HPDE6-E6E7 (cell line): ENCODE data around the gene RASGRF2.
A peak's percentile ranks its signal among the peaks of the same experiment; 100 is the strongest.

Experiments
- DNase-seq: peaks from one replicate; pipeline ENCODE4 v3.0.0; 2011; ENCODE audit warnings: missing footprints; ENCODE audit errors: extremely low spot score

RASGRF2 gene

DNA sequence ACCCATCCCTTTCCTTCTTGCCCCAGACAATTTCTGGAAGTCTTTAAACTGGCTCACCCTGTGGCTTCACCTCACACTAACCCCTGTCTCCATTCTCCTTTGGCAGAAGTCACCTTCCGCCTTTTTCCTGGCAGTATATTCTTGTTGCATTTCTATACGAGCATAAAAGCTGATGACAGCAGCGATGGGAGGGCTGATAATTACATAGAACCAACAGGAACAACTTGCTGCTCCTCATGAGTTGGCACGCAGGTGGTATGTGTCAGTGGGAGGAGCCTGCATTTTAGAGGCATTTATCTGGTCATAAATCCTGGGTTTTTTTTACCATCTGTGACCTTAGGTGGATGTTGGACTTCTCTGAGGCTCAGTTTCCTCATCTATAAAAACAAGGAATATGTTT is 211.6 kb downstream of the RASGRF2 start:
- no peak for DNase-seq

DNA sequence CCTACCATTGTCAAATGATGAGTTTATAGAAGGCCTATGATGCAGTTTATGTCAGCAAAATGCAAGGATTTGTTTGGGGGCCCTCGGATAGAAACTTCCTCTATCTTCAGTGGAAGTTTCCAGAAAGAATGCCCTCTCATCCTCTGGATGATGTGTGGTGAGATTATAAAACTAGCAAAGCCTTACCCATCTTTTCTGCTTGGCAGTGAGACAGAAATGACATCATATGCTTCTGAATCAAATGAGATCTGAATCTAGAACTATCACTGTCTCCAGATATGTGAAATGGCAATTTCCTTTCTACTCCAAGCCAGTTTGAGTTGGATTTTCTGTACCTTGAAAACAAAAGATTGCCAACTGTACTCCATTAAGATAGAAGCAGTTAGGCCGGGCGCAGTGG is 212.5 kb downstream of the RASGRF2 start:
- DNase-seq, result no peak

DNA sequence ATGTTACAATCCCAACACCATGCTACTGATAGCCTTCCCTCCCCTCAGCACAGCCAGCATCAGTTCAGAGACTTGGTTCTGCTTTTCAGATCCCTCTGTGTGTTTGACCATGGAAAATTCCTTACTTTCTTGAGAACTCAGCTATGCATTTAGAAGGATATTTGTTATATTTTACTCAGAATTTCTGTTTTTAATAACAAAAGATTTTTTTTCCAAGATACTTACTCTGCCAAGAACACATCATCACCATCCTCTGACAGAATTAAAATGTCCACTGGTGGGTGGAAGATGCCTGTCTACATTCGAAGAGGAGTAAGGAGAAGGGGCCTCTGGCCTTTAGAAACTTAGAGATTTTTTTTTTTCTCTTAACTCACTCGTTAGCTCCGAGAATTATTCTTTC is 216.9 kb downstream of the RASGRF2 start:
- no peak for DNase-seq

DNA sequence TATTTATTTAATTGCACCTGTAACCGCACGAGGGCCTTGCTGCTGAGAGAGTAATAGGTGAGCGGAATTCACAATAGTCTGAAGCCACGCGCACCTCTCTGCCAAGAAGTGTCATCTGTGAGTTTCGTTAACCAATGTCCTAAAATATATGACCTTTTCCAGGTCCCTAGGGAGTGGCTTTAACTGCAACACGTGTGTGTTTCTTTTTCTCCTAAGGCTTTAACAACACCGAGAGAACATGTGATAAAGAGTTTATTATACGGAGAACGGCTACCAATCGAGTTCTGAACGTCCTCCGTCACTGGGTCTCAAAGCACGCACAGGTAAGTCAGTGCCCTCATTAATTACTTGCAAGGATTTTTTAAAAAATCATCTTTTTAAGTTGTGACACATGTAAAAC is 219.8 kb downstream of the RASGRF2 start:
- no peak for DNase-seq

DNA sequence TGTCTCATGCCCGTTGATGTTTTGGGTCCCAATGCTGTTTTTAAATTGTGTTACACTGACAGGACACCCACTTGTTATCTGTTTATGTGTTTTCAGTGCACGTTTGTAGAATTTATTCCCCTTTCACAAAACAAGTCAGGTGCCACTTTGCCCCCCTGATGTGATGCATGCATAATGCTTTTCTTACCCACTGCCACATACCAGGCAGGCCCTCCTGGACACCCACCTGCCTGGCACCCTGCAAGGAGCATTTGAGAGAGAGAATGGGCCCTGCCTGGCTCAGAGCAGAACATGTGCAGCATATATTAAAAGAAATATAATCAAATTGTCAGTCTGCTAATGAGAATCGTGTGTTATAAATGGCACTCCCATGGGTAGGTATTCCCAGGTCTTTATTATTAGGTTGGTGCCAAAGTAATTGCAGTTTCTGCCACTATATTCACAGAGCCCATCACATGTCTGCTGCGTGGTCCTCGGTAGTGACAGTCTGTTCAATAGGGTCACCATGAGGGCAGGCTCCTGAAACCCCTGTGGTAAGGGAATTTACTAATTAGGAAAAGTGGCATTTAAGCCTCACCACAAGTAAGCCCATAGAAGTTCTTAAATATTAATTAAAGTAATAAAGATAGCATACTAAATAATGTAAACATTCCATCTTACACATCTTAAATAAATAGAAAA is 220.8 kb downstream of the RASGRF2 start:
- no peak for DNase-seq

DNA sequence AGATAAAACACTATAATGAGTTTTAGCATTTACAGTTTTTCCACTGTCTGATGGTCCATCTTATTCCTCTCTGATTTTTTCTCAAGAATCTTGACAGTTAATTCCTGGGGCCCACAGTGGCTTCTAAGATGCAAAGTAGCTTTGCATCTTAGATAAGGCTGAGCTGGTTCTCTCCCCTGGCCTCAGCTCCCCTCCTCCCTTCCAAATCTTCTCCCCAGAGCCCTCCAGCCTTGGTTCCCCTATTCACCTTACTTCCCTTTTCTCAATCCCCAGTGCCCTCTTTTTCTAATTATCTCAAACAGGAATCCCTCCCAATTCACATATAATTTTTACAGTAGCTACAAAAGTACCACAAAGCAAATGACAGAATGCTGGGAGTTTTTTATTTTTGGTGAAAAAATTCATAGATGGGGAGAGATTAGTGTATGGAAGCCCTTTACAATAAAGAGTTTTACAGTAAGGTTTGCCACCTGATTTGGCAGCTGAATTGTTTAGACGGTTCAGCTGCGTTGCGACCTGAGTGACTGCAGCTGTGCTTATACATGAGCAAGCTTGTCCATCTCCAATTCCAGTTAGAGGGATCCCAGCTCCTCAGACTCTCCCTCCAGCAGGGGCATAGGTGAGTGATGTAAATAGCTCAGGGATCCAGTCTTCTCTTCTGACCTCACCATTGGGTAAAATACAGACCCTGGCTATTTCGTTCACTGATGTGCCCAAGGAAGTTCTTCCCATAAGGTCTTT is 221.6 kb downstream of the RASGRF2 start:
- no peak for DNase-seq

DNA sequence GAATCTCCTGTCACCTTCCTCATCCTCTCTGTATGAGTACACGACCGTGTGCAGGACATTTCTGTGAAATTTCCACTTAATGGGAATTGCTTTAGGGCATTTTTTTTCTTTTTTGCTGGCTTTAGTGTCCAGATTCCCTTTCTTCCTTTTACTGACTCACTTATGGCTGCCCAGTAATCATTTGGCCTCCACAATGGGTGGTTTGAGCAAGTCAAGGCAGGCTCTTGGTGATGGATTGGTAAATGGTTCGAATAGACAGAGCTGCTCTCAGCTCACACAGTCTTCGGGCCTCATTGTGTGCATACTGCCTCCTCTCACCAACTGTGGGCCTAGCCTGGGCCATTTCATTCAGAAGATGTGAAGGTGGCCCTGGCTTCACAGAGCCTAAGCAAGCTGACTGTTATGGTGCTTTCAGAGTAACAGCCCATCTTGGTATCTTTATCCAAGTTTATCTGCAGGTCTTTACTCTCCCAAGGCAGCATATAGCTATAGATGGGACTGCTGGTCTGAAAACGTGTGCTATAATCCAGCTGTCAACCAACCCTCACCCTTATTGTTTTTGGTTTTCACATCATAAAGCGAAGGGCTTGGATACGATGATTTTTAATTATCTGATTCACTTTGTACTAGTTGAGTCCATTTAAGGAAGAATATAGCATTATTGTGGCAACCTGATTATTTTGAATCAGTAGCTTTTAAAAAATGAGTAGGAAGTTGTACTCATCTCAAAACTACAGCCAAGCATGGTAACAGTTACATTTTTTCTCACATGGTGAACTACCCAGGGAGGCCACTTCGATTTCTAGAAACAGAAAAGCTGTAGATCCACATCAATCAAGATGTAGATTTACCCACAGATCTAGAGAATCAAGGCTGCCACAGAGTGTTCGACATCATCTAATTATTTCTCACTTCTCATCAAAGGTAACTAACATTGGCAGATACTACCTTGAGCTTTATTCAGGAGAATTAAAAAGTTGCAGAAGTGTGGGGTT is 222.5 kb downstream of the RASGRF2 start:
- DNase-seq, result no peak

DNA sequence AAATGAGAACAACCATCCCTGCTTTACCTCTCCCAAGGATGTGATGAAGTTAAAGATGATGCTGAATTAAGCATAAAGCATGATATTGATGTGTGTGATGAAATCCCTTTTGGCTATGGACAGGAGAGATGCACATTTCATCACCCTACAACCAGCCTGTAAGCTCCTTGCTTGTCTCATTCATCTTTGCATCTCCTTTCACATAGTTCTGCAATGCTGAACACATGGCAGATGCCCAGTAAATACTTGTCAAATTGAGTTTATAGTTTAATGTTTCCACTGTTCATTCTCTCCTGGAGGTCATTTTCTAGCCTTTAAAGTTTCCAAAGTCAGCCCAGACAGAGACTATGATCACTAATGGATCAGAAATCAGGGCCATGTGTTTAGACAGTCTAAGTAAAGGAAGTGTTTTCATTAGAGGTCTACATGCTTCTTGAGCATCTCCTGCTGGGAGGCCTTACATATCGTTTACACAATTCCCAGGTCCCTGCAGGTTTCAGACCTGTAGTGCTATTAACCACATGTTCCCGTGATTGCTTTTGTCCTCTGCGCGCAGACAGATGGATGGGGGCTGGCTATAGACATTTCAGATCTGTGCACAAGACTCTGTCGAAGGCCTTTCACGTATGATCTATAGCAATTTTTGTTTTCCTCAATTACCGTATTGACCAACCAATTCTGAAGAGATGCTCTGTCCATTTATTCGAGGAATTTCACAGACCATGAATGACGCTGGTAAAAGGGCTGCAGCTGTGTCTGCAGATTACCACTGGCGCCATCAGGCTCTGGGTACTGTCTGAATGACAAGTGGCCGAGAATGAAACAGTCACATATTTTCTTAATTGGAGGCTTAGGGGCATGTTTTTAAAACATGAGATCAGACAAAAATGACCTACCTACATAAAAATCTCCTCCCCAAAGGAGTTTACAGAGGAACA is 223.9 kb downstream of the RASGRF2 start:
- no peak for DNase-seq

DNA sequence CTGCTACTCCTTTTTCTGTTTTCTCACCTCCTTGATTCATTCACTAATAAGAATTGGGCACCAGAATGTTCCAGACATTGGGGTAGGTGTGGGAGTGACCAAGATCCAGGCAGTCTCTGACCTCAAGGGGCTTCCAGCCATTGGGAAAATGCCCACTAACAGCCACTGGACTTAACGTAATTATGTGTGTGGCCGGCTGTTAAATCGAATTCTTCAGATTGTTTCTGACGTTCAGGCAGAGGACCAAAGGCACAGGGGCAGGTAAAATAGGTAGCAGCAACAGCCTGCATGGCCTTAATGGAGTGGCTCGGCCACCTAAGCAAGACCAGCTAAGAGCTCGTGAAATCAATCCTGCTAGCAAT is 224.6 kb downstream of the RASGRF2 start:
- DNase-seq, result no peak

DNA sequence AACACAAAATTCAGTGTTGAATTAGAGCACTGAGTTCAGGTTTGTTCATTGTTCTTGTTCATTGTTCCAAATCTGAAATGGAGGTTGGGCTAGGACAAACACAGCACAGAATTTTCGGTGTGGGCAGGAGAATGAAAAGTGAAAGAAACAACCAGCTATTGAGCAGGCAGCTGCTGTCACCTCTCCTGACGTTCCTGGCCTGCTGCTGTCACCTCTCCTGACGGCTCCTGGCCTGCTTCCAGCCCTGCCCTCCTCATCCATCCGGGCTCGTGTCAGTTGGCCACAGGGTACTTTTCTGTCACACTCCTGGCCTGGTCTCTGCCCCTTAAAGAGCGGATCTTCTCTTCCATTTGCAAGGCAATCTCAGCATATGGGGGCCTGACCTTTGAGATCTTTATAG is 227.7 kb downstream of the RASGRF2 start:
- DNase-seq, result no peak

DNA sequence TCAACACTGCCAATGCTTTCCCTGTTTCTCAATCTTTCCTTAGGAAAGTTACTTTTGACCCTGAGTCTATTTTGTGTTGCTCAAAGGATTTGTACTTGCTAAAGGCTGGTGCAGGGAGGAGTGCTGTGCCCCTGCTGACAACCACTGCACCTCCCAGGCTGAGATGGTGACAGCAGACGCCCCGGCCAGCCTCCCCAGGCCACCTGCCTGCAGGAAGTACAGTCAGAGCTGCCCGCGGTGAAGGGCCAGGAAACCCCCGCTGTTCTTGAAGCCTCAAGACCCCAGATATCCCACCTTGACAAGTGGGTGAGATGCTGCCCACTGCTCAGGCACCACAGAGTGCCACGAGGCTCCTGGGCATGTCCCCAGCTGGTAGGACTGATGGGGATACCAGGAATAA is 228.8 kb downstream of the RASGRF2 start:
- DNase-seq, result no peak

DNA sequence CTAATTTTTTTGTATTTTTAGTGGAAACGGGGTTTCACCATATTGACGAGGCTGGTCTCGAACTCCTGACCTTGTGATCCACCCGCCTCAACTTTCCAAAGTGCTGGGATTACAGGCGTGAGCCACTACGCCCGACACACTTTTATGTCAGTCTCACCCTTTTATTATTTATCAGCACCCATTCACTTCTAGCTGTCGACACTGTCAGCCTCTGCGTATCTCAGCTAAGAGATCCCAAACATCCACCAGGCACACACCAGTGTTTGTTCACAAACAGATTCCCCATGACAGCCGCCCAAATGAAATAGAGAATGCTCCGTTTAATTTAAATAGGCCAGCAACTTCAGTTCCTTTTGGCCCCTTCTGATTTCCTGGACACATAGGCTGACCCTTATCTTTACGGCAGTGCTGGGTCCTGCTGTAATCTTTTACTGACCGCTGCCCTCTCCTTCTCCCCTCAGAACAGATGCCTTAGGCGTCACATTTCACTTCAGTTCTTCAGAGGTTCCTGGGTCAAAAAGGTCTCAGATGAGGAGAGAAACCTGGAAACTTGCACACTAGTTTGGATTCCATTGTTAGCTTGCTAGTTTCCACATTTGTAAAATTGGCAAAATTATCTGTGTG is 229.8 kb downstream of the RASGRF2 start:
- no peak for DNase-seq

DNA sequence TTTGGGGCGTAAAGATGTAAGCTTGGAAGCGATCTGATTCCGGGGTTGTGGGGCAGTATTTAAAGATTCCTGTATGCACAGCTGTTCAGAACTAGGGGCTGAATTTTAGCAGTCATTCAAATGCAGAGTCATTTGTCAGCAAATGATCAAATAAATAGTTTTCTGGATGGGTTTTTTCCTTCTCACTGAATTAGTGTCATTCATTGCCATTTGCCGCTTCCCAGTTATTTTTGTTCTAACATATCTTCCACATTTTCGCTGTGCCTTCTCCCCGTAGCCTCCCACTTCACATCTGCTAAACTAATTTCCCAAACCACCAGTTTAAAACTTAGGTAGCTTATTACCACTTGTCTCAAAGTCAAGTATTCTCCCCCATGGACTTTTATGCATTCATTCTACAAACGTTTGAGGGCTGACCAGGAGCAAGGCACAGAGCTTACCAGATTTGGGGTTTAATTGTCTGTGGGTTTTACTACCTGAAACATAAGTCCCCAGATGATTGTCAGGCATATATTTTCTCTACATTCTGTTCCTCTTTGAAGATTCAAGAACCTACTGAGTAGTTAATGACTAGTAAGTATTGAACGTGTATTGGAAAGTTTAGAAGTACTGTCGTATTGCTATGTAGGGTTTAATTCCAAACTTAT is 231.7 kb downstream of the RASGRF2 start:
- no peak for DNase-seq

DNA sequence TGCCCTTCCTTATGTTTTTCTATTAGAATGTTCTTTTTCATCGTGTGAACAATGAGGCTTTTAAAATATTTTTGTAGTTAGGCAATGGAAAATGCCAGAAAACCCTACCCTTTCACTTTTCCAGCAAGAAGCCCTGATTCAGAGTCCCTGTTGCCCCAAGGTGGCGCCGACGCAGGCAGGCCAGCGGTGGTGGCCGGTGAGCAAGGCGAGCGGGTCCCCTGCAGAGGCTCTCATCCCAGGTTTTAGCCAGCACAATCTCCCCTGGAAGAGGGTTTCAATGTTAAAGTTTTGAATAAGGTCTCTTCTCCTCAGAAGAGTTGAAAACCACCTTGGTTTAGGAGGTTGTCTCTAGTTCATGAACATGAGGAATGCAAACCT is 232.2 kb downstream of the RASGRF2 start:
- no peak for DNase-seq

DNA sequence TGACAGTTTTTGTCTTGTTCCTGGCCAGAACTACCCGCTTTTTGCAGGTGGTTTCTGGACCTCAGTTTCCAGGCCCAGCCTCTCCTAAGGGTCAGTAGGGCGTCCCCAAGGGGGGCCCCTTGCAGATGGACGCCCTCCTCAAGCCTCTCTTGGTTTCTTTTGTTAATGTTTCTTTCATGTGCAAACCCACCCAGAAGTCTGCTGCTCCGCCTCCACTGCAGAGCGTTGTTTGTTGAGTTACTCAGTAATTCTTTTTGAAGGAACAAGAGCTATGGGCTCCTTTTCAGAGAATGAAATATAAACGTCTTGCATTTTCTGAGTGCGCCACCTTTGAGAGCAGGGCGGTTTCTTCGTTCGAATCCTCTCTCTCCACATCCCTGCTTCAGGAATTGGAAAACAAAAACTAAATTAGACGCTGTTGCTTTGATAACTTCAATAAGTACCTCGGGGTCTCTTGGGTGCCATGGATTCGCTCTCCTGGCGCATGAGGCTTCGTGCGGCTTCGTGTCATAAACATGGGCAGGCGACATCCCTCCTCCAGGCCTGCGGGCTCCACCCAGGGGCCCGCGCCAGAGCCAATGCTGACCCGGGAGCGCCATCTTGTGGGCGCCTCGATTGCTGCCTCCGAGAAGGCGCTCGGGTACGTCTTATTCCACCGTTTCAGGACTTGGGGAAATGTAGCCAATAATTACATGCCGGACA is 234.6 kb downstream of the RASGRF2 start:
- peak; percentile 81 for DNase-seq

DNA sequence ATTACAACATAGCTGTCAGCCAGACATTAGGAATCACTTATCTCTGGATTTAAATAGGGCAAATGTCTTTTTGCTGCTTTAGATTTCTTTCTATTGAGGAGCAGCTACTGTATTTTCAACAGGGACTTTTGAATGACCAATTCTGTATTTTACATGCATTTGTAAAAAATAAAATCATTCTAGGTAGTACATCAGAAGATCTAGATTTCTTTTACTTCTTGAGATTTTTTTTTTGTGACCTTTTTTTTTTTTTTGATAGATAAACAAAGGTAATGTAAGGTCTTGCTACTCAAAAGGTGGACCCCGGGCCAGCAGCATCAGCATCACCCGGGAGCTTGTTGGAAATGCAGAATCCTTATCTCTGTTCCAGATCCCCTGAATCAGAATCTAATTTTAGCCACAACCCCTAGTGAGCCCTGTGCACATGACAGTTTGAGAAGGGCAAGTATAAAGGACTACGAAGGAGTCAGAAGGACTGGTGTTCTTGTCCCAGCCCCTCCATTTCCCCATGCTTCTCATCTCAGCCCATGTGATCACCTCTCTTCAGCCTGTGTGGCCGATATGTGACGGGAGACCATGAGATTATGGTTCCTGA is 235.3 kb downstream of the RASGRF2 start:
- DNase-seq, result no peak

DNA sequence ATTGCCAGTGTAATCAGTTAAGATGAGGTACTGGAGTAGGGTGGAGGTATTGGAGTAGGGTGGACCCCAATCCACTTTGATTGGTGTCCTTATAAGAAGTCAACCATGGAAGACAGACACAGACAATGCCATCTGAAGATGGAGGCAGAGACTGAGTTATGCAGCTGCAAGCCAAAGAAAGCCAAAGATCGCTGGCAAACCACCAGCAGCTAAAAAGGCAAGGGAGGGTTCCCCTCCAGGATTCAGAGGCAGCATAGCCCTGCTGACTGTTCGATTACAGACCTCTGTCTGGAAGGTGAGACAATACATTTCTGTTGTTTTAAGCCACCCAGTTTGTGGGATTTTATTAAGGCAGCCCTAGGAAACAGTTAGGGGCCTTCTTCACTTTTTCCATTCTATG is 242.5 kb downstream of the RASGRF2 start:
- no peak for DNase-seq

DNA sequence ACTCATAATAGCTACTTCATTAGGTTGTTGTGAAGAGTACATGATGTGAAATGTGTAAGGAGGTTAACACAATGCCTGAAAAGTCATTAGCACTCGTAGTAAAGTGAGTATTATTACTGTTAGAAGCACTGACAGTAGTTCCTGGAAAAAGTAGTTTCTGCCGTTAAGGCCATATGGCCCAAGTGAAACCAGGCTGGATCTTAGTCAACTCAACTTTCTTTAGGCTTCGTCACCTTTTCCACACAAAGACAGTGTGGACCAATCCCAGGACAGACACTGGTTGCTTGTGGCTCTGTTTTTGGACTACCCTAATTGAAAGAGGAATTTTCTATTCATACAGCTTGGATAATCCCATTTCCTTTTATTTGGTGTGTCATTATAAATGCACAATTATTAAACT is 243.6 kb downstream of the RASGRF2 start:
- DNase-seq, result no peak

DNA sequence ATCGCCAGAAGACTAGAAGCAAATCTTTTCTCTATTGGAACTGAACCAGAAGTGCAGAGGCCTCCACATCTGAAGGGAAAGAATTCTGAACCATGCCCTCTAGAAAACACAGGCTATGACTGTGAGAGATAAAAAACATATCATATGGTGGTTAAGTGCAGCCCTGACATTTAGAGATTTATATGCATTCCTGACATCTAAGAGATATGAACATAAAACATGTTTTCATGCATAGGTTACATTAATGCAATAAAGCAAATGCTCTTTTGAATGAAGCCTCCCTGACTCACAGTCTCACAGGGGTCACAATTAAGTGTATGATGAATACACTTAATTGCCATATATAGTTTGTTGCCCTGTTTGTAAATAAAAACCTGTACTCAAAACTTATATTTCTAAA is 244.0 kb downstream of the RASGRF2 start:
- no peak for DNase-seq
